ENCODE data around the gene RAP1A.

The RAP1A gene

DNA sequence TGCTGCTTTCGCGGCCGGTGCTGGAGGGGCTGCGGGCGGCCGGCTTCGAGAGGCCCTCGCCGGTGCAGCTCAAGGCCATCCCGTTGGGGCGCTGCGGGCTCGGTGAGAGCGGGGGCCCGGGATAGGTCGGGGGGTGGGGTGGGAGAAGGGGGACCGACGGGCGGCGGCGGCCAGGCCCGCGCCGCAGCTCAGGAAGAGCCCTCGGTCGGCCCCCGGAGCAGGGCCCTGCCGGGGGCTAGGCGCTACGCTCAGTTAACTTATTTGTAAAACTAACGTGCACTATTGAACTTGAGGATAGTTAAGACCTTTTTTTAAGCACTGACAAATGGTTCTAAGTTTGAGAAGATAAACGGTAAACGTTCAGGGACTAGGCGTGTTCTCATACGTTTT is 136.5 kb downstream of the RAP1A start:
- no peak for DNase-seq (ENCODE audit: low read depth, low spot score)

DNA sequence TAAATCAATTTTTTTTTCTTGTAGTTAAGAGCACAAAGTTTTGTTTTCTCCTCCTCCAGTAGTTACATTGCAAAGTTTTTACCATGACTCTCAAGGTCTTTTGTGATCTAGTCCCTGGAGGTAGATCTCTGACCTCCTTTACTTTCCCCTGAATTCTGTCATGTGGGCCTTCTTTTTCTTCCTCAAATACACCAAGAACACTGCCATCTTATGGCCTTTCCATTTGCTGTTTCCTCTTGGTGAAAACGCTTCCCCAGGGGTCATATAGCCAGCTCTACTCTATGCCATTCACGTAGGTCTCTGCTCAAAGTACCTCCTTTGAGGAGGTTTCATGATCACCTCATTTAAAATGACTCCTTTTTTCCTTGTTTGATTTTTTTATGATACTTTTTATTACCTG is 138.8 kb downstream of the RAP1A start:
- no peak for DNase-seq (ENCODE audit: low read depth, low spot score)

- DNase-seq (ENCODE audit: low read depth, low spot score) = no peak
Observed at GRCh38 chr1:111761717-111762116, 142.1 kb downstream of the RAP1A start.

DNA sequence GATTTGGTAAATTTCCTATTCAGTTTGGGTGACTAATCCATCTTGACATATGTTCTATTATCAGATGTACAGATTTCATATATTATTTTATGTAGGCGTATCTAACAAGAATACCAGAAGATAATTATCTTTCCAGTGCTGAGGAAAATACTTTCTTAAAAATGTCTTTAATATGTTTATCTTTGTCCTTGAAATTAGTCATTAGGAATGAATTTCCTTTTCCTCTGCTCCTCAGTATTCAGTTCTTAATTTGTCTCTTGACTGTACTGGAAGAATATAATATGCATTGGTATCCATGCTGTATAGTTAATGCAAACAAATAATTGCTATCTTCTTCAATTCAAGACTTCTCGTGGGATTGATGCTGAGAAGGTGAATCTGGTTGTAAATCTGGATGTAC is 142.7 kb downstream of the RAP1A start:
- DNase-seq (ENCODE audit: low read depth, low spot score) = no peak

Data from astrocyte of the hippocampus (primary cell).